Right lobe of liver (tissue), 6 donors: ENCODE measurements around the gene CERS3. TPM values are rescaled to one million over a fixed set of nuclear protein-coding genes. Genes with fewer than 3 reads are reported as not detected.

ENCODE experiments used
- ATAC-seq, 4 donors: fragments of 200-7000 bp; cut with Tn5 transposase; one replicate each; pipeline ENCODE4 v1.9.1; 2020; ENCODE audit warnings: mild to moderate bottlenecking in 4 of 4, moderate library complexity in 4 of 4
- DNase-seq, 3 donors: peaks; one replicate each; pipeline ENCODE4 v3.0.0-alpha.2; 2020
- H3K27ac ChIP-seq, 3 donors: fragments of 200-600 bp; one replicate each; pipeline ENCODE4 v1.8.0; 2022
- H3K27me3 ChIP-seq, 2 donors: fragments of 200-600 bp; one replicate each; pipeline ENCODE4 v1.8.0; 2022
- H3K36me3 ChIP-seq, 4 donors: fragments of 200-600 bp; sonication (generic) in 1 of 4; one replicate each; pipeline versions ENCODE4 v1.5.1 to v1.8.0; 2017 to 2022; ENCODE audit warnings: control low read depth in 1 of 4
- H3K4me1 ChIP-seq, 4 donors: fragments of 200-600 bp; sonication (generic) in 1 of 4; one replicate each; pipeline versions ENCODE4 v1.5.1 to v1.8.0; 2017 to 2022; ENCODE audit warnings: control low read depth in 1 of 4
- H3K4me3 ChIP-seq, 3 donors: fragments of 200-600 bp; one replicate each; pipeline ENCODE4 v1.8.0; 2022
- H3K9me3 ChIP-seq, 4 donors: fragments of 200-600 bp; sonication (generic) in 1 of 4; one replicate each; pipeline versions ENCODE4 v1.5.1 to v1.8.0; 2017 to 2022; ENCODE audit warnings: control low read depth in 1 of 4
- CTCF ChIP-seq, 4 donors: fragments of 200-600 bp in 3 of 4; fragments of 450-650 bp in 1 of 4; IDR thresholded peaks; one replicate each; pipeline versions ENCODE4 v1.5.1 to v1.8.0; 2016 to 2022; ENCODE audit warnings: antibody characterized with exemption in 4 of 4, mild to moderate bottlenecking in 2 of 4
- POLR2A ChIP-seq: fragments of 450-650 bp; IDR thresholded peaks from one replicate; pipeline ENCODE4 v1.6.1; 2017; ENCODE audit warnings: antibody characterized with exemption, mild to moderate bottlenecking
- WGBS: methylation state at CpG from one replicate; pipeline ENCODE4 v1.1.6; 2018; ENCODE audit warnings: low coverage, low lambda C conversion rate; ENCODE audit not compliant: insufficient coverage; ENCODE audit errors: missing lambda C conversion rate; 5-methylcytosine and 5-hydroxymethylcytosine counted together
- intact Hi-C, 2 donors: fragments of 100-400 bp; cut with DNase I; formaldehyde crosslinking; loops; one replicate each; pipeline versions ENCODE4 v1.11.2 to v1.14.1; 2022
- total RNA-seq, 6 experiments: library from RNA; depleted of rRNA in 2 of 6; stranded (reverse); fragments of >200 nt in 2 of 6; fragmentation: NEBNext Ultra II Directional in 3 of 6; extraction: Animal tissue kit (Norgen Biotek cat#: 25700) in 3 of 6; gene quantifications; one replicate each; pipeline versions ENCODE4 v1.1.0 to v1.2.4, GENCODE V29; 2016 to 2023
- donor health status: DM: no; HTN: yes; CAD: no.
- donor health status: DM: no; HTN: no; CAD: no.
- donor health status: DM: no; HTN: no; CAD: no.
- donor health status: DM: no; HTN: yes; CAD: no.
- donor health status: DM: no; HTN: yes; CAD: no.

The CERS3 gene
- total RNA-seq, 6 experiments from 2014 or later: not detected

- peak; percentile 69 to 90 (median 90) for DNase-seq
- Histone ChIP-seq H3K9me3 (no peaks in the 10 kb centered on the region), H3K4me3 (no peak overlapping the region), H3K27ac (peak overlapping the region in 2 of 3 donors; percentile 38 to 52), H3K36me3 (no peaks in the 10 kb centered on the region), H3K27me3 (no peaks in the 10 kb centered on the region), H3K4me1 (peaks cover 0 to 12% (median 2%) of the 10 kb centered on the region in 4 donors)
- 20% methylated on average over 4 of the region's 6 CpGs for WGBS
- peak; percentile 97 to 98 (median 98) for ATAC-seq
- intact Hi-C loops: no loop called here
- TF ChIP-seq POLR2A (no peak), CTCF (IDR thresholded peaks at IDR 0.05) (peak in 2 of 4 donors; percentile 12 to 20)
Measured at GRCh38 chr15:100526027-100526481, 2.7 kb downstream of the CERS3 start.

DNA sequence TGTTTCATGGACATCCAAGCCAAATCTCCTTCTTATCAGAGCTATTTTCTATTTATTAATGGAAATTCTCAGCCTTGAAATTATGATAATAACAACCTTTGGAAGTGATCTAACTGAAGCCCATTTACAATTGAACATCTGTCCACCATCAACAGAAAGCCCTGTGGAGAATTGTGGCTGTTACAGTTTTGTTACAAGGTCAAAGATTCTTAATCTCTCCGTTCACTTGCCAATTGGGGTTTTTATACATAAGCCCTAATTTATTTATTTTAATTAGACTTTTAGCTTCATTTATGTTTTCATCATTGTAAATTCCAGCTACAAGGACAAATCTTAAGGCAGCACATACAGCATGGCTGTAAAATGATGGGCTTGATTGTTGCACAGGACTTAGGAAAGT lies 3.3 kb downstream of the CERS3 start:
- H3K27ac ChIP-seq: peak overlapping the region in 2 of 3 donors; percentile 38 to 52
- DNase-seq: no peak
- TF ChIP-seq POLR2A (no peak), CTCF (IDR thresholded peaks at IDR 0.05) (no peak)
- no peaks in the 10 kb centered on the region for H3K9me3 ChIP-seq
- H3K4me3 ChIP-seq: no peak overlapping the region
- no peak for ATAC-seq
- intact Hi-C loops: no loop called here
- H3K36me3 ChIP-seq: no peaks in the 10 kb centered on the region
- no peaks in the 10 kb centered on the region for H3K27me3 ChIP-seq
- H3K4me1 ChIP-seq: peaks cover 0 to 12% (median 2%) of the 10 kb centered on the region in 4 donors
- 28% methylated on average over 1 of the region's 1 CpG for WGBS

GRCh38 chr15:100524326-100524725 lies 4.4 kb downstream of the CERS3 start:
- H3K27me3 ChIP-seq: no peaks in the 10 kb centered on the region
- H3K4me1 ChIP-seq: peaks cover 0 to 12% (median 2%) of the 10 kb centered on the region in 4 donors
- peak in 1 of 4 donors; percentile 8 for ATAC-seq
- WGBS: 5% methylated on average over 2 of the region's 2 CpGs
- intact Hi-C loops: no loop called here
- no peaks in the 10 kb centered on the region for H3K9me3 ChIP-seq
- DNase-seq: no peak
- H3K4me3 ChIP-seq: no peak overlapping the region
- H3K27ac ChIP-seq: no peak overlapping the region
- H3K36me3 ChIP-seq: no peaks in the 10 kb centered on the region
- no peak for TF ChIP-seq POLR2A
- TF ChIP-seq CTCF (IDR thresholded peaks at IDR 0.05): no peak

DNA sequence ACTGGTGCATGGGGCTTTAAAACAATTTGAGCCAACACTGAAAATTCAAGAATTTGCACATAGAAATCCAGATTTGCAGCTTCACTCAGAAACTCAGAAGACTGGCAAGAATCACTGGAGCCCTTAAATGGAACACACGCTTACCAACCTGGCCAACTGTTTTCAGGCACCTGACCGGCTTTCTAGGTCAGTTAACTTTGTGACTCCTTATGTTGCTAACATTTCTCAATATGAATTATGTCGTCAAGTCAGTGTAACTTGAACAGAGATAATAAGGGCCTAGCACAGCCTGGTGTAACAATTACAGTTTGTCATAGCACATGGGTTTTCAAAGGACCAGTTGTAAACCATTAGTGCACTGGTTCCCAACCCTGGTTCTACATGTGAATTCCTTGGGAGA lies 6.8 kb downstream of the CERS3 start:
- ATAC-seq (no peak), DNase-seq (no peak)
- no peak for TF ChIP-seq CTCF (IDR thresholded peaks at IDR 0.05)
- TF ChIP-seq POLR2A: no peak
- intact Hi-C loops: no loop called here
- peaks cover 0 to 27% (median 9%) of the 10 kb centered on the region in 4 donors for H3K4me1 ChIP-seq
- H3K4me3 ChIP-seq: no peak overlapping the region
- WGBS: 100% methylated on average over 2 of the region's 3 CpGs
- H3K27me3 ChIP-seq: no peaks in the 10 kb centered on the region
- no peaks in the 10 kb centered on the region for H3K36me3 ChIP-seq
- H3K27ac ChIP-seq: no peak overlapping the region
- H3K9me3 ChIP-seq: no peaks in the 10 kb centered on the region
